Measurements from ENCODE around the gene WASL.
"Not testable (repeated sequence)": the region's sequence is repeated elsewhere in the genome, so short reads cannot be mapped to it uniquely, and the experiment has no call there.

Gene WASL

GRCh38 chr7:123748734-123749536, at the start of gene WASL:
TSS of gene WASL (minus strand) at chr7:123749003. CDS start at chr7:123748734, 269 bp downstream.
- peak; percentile 58 for DNase-seq

- peak; percentile 22 for DNase-seq
Measured at GRCh38 chr7:123797673-123798531, 49.1 kb upstream of the WASL start.

GRCh38 chr7:123796568-123796967, 47.8 kb upstream of the WASL start:
- no peak for DNase-seq

DNA sequence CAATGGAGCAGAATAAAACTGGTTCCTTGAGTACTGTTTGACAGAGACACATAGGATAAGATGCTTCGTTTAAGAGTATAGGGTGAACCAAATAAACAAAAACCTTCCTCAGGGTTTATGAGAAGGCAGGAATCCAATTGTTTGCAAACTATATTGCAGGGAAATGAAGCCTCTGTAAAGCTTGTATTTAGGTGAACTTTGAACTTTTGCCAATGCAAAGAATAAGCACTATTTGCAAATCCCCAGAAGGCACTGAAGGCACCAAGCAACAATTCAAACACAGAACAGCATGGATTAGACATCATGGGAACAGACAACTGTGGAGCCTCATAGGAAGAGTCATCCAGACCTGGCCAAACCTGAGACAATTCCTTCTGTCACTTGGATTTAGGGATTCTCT, 47.1 kb upstream of the WASL start:
- DNase-seq: no peak

- DNase-seq: not testable (repeated sequence)
Measured at GRCh38 chr7:123795116-123795515, 46.3 kb upstream of the WASL start.

DNA sequence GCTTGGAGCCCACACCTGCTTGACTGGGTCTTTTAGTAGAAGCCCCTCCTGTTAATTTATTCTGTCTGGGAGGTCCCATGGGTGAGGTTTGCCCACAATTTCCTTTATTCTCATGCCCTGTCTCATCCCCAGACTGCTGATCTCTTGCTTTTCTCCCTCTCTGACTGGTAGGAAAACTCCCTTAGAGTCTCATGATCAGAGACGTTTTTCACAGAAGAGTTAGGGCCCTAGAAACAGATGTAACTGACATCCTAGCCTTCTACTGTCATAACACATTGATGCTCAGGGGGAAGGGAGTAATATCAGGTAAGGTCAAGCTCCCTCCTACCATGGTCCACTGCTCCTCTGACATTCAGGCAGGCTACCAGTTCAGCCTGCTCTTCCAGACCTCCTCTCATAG, 43.7 kb upstream of the WASL start:
- DNase-seq: no peak

DNA sequence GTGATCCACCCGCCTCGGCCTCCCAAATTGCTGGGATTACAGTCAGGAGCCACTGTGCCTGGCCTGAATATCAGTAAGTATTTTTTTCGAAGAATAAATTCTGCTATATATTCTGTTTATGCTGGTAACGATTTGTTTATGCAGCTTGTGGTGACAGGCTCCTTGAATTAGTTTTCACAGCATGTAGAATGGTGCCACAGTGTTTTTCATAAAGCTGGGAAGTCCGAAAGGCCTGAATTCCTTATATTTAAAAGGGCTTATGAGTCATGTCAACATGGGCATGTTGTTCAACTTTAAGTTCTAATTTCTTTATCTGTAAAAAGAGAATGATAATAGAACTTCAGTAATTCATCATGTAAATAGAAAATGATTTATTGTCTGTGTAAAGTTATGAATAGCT, 42.2 kb upstream of the WASL start:
- no peak for DNase-seq

DNA sequence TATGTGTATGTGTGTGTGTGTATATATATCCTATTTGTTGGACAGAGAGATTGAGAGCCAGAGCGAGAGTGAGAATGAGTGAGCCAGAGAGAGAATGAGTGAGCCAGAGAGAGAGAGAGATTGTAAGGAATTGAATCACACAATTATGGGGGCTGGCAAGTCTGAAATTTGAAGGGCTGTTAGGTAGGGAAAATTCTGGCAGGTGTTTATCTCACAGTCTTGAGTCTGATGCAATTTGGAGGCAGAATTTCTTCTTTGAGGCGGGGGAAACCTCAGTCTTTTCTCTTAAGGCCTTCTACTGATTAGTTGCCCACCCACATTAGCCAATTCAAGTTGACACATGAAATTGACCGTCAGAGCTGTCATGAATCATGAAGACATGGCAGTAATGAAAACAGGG, 41.0 kb upstream of the WASL start:
- no peak for DNase-seq

- DNase-seq: no peak
Measured at GRCh38 chr7:123789206-123789784, 40.5 kb upstream of the WASL start.

GRCh38 chr7:123788584-123788983, 39.8 kb upstream of the WASL start:
- no peak for DNase-seq

GRCh38 chr7:123787220-123788007, 38.6 kb upstream of the WASL start:
- no peak for DNase-seq

GRCh38 chr7:123784263-123784662, 35.5 kb upstream of the WASL start:
- no peak for DNase-seq

DNA sequence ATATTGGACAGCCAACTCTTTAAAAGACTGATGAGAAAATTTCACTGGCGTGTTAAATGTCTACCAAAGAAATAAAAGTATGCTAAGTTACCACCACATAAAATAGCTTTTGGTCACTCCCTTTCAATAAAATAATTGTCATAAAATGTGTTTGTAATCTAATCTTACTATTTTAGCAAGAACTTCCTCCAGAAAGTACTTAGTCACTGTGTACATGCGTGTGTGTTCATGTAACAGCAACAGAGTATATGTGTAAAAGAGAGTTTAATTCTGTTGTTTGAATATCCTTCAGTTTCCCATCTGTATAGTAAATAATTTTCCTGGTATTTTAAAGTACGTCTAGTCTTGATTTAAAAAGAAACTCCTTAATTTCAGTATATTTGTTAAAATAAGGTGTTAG, 35.0 kb upstream of the WASL start:
- no peak for DNase-seq

- DNase-seq: no peak
Measured at GRCh38 chr7:123782071-123782798, 33.4 kb upstream of the WASL start.

- not testable (repeated sequence) for DNase-seq
Measured at GRCh38 chr7:123780472-123780871, 31.7 kb upstream of the WASL start.

DNA sequence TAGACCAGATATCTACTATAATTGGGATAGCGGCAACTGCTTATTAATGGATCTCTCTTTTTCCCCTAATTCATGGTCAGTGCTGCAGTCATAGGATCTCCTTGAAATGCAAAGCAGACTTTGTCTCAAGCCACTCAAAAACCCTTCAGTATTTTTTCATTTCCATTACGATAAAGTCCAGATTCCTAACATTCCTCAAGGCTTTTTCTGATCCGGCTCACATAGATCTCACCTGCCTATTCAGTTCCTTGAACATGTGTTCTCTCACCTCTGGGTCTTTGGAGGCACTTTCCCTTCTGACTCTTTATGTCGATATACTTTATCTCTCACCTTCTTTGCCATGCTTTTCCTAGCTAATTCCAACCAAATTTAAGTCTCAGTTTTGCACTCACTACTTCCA, 25.7 kb upstream of the WASL start:
- DNase-seq: no peak

GRCh38 chr7:123773481-123773880, 24.7 kb upstream of the WASL start:
- DNase-seq: no peak

DNA sequence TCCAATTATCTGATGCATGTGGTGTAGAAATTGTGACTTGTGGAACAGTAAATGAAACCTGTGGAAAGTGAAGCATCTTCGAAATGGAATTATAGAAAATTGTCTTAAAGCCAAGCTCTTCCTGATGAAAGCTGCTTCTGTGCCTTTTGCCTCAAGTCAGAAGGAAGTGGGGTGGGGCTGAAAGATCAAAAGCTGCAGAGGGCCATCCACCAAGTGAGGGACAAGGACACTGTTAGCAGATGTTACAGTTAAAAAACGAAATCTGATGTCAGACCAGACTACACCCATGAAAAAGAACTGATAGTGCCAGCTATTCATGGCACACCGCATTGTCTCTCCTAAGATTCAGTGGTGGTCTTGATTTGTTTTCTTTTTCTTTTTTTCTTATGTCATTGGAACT, 23.8 kb upstream of the WASL start:
- no peak for DNase-seq

DNA sequence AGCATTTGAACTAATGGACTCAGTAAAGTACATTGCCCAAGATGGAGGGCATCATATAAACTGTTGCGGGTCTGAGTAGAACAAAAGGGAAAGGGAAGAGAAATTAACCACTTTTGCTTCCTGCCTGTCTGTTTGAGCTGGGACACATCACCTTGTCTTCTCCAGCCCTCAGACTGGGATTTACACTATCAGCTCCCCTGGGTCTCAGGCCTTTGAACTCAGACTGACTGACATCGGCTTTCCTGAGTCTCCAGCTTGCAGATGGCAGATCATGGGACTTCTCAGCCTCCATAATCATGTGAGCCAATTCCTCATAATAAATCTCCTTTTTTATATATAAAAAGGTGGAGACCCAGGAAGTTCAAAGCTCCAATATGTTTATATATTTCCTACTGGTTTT, 23.0 kb upstream of the WASL start:
- no peak for DNase-seq

- DNase-seq: no peak
Measured at GRCh38 chr7:123771256-123771655, 22.5 kb upstream of the WASL start.

- DNase-seq: no peak
Measured at GRCh38 chr7:123770378-123770777, 21.6 kb upstream of the WASL start.

DNA sequence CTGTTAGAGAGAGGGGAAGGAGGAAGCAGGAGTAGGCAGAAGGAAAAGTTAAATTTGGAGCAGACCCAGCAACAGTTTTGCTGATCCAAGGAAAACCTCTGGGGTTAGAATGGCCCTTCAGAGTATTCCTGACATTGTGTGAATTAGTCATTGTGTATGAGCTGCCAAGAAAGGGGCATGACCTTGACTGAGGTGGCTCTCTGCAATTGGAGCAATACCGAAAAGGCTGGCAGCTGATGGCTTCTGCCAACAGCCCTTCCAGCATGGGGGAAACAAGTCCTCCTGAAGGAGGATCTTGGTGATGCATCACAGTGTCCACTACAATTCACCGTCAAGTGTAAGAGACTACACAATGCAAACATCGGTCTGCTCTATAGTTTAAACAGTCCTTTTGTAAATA, 20.6 kb upstream of the WASL start:
- DNase-seq: no peak
